Measurements from ENCODE around the gene INPP5D. TPM values are rescaled to one million over a fixed set of nuclear protein-coding genes. Genes with fewer than 3 reads are reported as not detected.

The INPP5D gene
- total and polyA plus RNA-seq, 2 donors (not counting 3 experiments of a cell fraction or from before 2014, with no cell fraction given): 13.9 to 46.6 TPM

GRCh38 chr2:233025706-233026105 is 34.4 kb upstream of the INPP5D start:
- BruUV-seq (replicated peaks): no TSS peak
- H3K79me2 ChIP-seq (ENCODE audit: control insufficient read depth, insufficient read depth, low read length): no peaks in the 10 kb centered on the region
- no peaks in the 10 kb centered on the region for H3K27me3 ChIP-seq (ENCODE audit: control insufficient read depth in 2 of 2, insufficient read depth in 2 of 2, low read length in 2 of 2)
- H3K9me1 ChIP-seq (replicated peaks; ENCODE audit: control insufficient read depth, extremely low read depth, insufficient read depth, low read length): no peaks in the 10 kb centered on the region
- H3K27ac ChIP-seq (ENCODE audit: insufficient read depth, low read depth, low read length): no peak overlapping the region
- H4K20me1 ChIP-seq (replicated peaks; ENCODE audit: control insufficient read depth, extremely low read depth, insufficient read depth, low read length): no peaks in the 10 kb centered on the region
- no peaks in the 10 kb centered on the region for H3K9me3 ChIP-seq (replicated peaks; ENCODE audit: control insufficient read depth, insufficient read depth, low read length)
- ChIA-PET CTCF (no interaction called here), POLR2A (no interaction called here)
- DNase-seq (ENCODE audit: low read depth, low spot score): no peak
- no peak overlapping the region for H2AFZ ChIP-seq (ENCODE audit: low read depth, low read length)
- no peak overlapping the region for H3K4me3 ChIP-seq (replicated peaks in 1 of 3; ENCODE audit: insufficient read depth in 1 of 3, low read depth in 1 of 3, low read length in 3 of 3)
- no peak overlapping the region for H3K9ac ChIP-seq (replicated peaks; ENCODE audit: extremely low read depth, insufficient read depth, low read length)
- FAIRE-seq: no peak
- no peaks in the 10 kb centered on the region for H3K36me3 ChIP-seq (ENCODE audit: control insufficient read depth in 2 of 2, extremely low read depth in 1 of 2, insufficient read depth in 2 of 2, low read length in 2 of 2)
- dilution Hi-C loops (cut with MboI; ENCODE audit: extremely low pct_ligation_motif_present, low sequenced_read_pairs): no loop called here
- TF ChIP-seq POLR2AphosphoS5 (IDR thresholded peaks at IDR 0.05; ENCODE audit: insufficient read depth, low read depth, low read length): no peak
- TF ChIP-seq CTCF (IDR thresholded peaks at IDR 0.05; ENCODE audit: extremely low read depth in 1 of 2, insufficient read depth in 1 of 2, low read depth in 1 of 2, low read length in 2 of 2): no peak
- TF ChIP-seq EZH2 (IDR thresholded peaks at IDR 0.05; ENCODE audit: borderline replicate concordance, low read depth, low read length, severe bottlenecking): no peak
- TF ChIP-seq GATA2 (IDR thresholded peaks at IDR 0.05; ENCODE audit: insufficient read depth, insufficient read length, low read depth, low read length): no peak
- no peak for TF ChIP-seq MYC (IDR thresholded peaks at IDR 0.05; ENCODE audit: low read depth, low read length)
- no peak for TF ChIP-seq FOS (IDR thresholded peaks at IDR 0.05; ENCODE audit: borderline replicate concordance, insufficient read depth, low read length)
- TF ChIP-seq JUN (IDR thresholded peaks at IDR 0.05; ENCODE audit: borderline replicate concordance, insufficient read depth, insufficient read length, low read depth): no peak
- TF ChIP-seq MAX (IDR thresholded peaks at IDR 0.05; ENCODE audit: insufficient read depth, insufficient read length): no peak
- no peak for TF ChIP-seq POLR2A (IDR thresholded peaks at IDR 0.05; ENCODE audit: low read depth, low read length)
- H3K4me2 ChIP-seq (ENCODE audit: insufficient read depth, low read length): no peak overlapping the region
- H3K4me1 ChIP-seq (ENCODE audit: control insufficient read depth, extremely low read depth, insufficient read depth, low read length): no peaks in the 10 kb centered on the region
- intact Hi-C loops (cut with micrococcal nuclease): loop anchor here (10.0 kb wide), 1 partner anchor 421 kb away; no protein-coding TSS in a partner anchor

All from endothelial cell of umbilical vein (primary cell).